GM19043 (cell line): ENCODE results near the gene OSGEP.

ENCODE experiments used
- ATAC-seq: cut with Tn5 transposase; IDR thresholded peaks from one replicate; pipeline ENCODE4 v1.9.1; 2021; ENCODE audit warnings: low read depth; ENCODE audit not compliant: unreplicated experiment

OSGEP gene

GRCh38 chr14:20434701-20435581, 19.7 kb downstream of the OSGEP start:
- no peak for ATAC-seq

DNA sequence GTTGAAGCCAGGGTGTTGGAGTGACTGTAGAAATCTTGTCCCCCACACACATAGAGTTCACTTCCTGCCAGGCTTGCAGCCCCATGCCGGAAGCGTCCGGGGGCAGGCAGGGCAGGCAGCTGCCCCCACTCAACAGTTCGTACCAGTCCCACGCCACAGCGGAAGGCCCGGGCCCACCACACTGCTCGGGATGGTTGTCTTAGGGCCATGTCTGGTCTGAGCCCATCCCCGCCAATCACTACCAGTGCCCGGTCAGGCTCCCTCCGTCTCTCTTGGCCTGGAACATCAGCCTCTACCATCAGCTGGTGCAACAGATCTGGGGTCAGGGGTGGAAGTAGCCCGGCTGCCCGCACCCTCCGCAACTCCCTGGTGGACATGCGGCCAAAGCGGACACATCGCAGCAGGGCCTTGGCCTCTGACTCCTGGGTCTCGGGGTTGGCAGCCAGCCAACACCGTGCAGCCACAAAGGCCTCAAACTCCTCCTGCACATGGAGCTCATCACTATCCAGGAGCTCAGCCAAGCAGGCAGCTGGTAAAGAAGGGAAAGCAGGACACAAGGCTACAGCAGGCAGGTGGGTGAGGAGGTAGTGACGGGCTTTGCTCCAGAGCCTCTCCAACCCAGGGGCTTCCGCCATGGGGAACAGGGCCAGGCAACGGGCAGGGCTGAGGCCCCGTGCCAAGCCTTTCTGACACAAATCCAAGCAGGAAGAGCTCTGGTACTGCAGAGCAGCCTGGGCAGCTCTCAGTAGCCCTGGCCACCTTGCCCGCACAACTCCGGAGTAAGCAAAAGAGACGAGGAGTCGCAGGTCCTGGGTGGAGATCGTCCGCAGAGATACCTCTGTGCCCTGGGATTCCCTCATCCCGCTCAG, 24.6 kb downstream of the OSGEP start:
- ATAC-seq: no peak

GRCh38 chr14:20428802-20429201, 25.8 kb downstream of the OSGEP start:
- ATAC-seq: no peak

GRCh38 chr14:20428010-20428365, 26.6 kb downstream of the OSGEP start:
- peak; percentile 28 for ATAC-seq

DNA sequence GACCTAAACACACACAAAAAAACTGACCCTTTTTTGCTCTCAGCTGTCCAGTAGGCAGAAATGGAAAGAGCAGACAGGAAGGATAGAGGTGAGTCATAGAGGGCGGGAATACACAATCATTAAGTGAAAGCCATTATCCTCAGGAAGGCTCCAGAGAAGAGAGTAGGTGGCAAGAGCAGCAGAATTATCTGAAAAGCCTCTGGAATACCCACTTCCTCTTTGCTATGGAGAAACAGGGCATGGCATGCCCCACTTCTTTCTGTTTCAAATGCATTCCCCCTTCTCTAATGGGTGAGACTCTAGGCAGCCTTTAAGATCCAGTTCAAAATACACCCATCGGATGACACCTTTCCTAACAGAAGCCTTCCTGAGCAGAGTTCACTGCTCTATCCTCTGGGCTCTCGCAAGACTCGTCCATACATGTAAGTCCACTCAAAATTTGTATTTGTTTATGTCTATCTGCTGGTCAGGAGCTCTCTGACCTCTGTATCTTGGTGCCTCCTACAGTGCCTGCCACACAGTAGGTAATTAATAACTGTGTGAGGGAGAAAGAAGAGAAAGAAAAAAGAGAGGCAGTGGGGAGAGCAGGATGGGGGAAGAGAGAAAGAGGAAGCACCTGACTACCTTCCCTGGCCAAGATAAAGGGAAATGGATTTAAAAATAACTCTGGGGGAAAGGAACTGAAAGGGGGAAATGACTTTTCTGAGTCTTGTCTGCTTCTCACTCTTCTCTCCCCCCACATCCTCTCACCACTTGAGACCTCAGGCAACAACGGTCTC, 27.2 kb downstream of the OSGEP start:
- ATAC-seq: peak; percentile 72

DNA sequence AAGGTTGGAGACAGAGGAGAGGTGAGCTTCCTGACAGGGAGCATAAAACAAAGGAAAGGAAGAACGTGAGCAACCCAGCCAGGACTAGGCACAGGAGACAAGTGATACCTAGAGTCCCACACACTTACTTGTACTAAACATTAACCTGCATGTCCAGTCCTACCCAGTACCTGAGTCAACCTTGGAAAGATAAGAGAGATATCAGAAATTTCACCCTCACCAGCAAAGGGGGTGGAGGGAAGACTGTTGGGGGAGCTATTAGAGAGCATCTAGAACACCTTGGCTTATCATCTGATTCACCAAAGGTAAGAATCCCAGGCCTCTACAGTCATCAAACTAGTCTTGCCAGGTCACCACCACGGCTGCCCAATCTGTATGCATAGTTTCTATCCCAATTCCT, 29.8 kb downstream of the OSGEP start:
- ATAC-seq: no peak

DNA sequence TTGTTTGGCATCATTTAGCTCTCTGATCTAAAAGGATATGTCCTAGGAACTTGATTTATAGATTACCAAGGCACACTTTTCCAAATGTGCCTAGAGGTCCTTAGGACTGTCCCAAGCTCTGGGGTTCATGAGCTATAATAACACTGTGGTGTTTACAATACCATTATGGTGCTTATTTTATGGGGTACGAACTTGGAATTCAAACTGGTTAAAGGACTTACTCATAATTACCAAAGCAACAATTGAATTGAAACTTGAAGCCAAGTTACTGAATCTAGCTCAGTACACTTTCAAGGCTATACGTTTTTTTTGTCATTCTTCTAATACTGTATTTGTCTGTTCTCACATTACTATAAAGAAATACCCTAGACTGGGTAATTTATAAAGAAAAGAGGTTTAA, 31.7 kb downstream of the OSGEP start:
- no peak for ATAC-seq

- no peak for ATAC-seq
These were observed 33.3 kb downstream of the OSGEP start for GRCh38 chr14:20421267-20421666.

GRCh38 chr14:20419419-20419818, 35.2 kb downstream of the OSGEP start:
- ATAC-seq: no peak

DNA sequence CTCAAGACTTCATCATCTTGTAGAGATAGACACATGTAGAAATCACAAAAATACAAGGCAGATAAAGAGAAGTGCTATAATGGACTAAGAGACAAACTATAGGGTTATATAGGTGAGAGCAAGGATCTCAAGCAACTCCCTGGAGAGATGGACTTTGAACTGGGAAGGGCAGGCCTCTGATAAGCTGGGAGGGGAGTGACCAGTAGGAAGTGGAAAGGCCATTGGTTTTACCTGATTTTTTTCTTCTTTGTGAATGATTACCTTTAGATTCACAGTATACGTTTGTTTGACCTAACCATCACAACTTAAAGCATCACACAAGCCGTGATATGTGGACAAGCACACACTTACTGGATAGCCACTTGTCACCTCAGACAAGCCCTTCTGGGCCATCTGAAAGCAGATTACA, 36.1 kb downstream of the OSGEP start:
- no peak for ATAC-seq

GRCh38 chr14:20417250-20418186, 37.1 kb downstream of the OSGEP start:
- ATAC-seq: no peak

- no peak for ATAC-seq
These were observed 38.4 kb downstream of the OSGEP start for GRCh38 chr14:20416223-20416622.

- no peak for ATAC-seq
These were observed 38.8 kb downstream of the OSGEP start for GRCh38 chr14:20415782-20416206.

GRCh38 chr14:20413744-20414082, 40.9 kb downstream of the OSGEP start:
- ATAC-seq: no peak

GRCh38 chr14:20412876-20413743, 41.5 kb downstream of the OSGEP start, which contains the start of gene TEP1:
TEP1 (minus strand) TSS chr14:20413501; CDS start chr14:20408439, 5,062 bp downstream.
- peak; percentile 58 for ATAC-seq

- peak; percentile 57 for ATAC-seq
These were observed 42.2 kb downstream of the OSGEP start for GRCh38 chr14:20412411-20412810.

GRCh38 chr14:20409226-20409625, 45.4 kb downstream of the OSGEP start:
- ATAC-seq: no peak

GRCh38 chr14:20403521-20403920, 51.1 kb downstream of the OSGEP start:
- no peak for ATAC-seq
